SK-N-SH (cell line): ENCODE data around the gene ATF5.

Experiments used
- CHD2 ChIP-seq: fragments of 150-350 bp; IDR thresholded peaks from 2 replicates; pipeline ENCODE4 v1.6.1; 2018; ENCODE audit warnings: low read length; ENCODE audit not compliant: partially characterized antibody
- EZH2phosphoT487 ChIP-seq: fragments of 200-600 bp; sonication (generic); IDR thresholded peaks from 2 replicates; pipeline ENCODE4 v1.6.1; 2017; ENCODE audit warnings: low read depth, mixed run types, mild to moderate bottlenecking, antibody characterized with exemption, moderate library complexity, borderline replicate concordance
- PBX3 ChIP-seq: IDR thresholded peaks from 2 replicates; pipeline ENCODE4; 2012
- POLR2AphosphoS5 ChIP-seq: IDR thresholded peaks from 2 replicates; pipeline ENCODE4 v1.6.1; 2012; ENCODE audit warnings: low read depth, low read length
- RAD21 ChIP-seq: IDR thresholded peaks from 2 replicates; pipeline ENCODE4 v1.6.1; 2012; ENCODE audit warnings: mild to moderate bottlenecking, low read length
- RCOR1 ChIP-seq: fragments of 150-350 bp; IDR thresholded peaks from 2 replicates; pipeline ENCODE4 v1.6.1; 2017; ENCODE audit warnings: antibody characterized with exemption, low read length
- REST ChIP-seq: IDR thresholded peaks from 2 replicates; pipeline ENCODE4 v1.6.1; 2012; ENCODE audit warnings: mild to moderate bottlenecking, low read depth, low read length, moderate library complexity
- USF2 ChIP-seq: fragments of 150-350 bp; IDR thresholded peaks from 2 replicates; pipeline ENCODE4 v1.6.1; 2017; ENCODE audit warnings: antibody characterized with exemption, low read length, low read depth, borderline replicate concordance
- YY1 ChIP-seq: IDR thresholded peaks from 2 replicates; pipeline ENCODE4 v1.4.0; 2012; ENCODE audit warnings: low read depth, mild to moderate bottlenecking
- TF ChIP-seq, protein P1 (sequence below): fragments of 200-600 bp; sonication (generic); IDR thresholded peaks from 2 replicates; pipeline ENCODE4 v1.6.1; 2017; ENCODE audit warnings: antibody characterized with exemption, mild to moderate bottlenecking, moderate library complexity

GRCh38 chr19:49920624-49921363 is 8.2 kb upstream of the ATF5 start:
- TF ChIP-seq RAD21 (no peak), USF2 (no peak), POLR2AphosphoS5 (no peak), EZH2phosphoT487 (no peak), RCOR1 (no peak), YY1 (no peak), PBX3 (no peak), REST (no peak), CHD2 (no peak)
- TF ChIP-seq, protein P1, sequence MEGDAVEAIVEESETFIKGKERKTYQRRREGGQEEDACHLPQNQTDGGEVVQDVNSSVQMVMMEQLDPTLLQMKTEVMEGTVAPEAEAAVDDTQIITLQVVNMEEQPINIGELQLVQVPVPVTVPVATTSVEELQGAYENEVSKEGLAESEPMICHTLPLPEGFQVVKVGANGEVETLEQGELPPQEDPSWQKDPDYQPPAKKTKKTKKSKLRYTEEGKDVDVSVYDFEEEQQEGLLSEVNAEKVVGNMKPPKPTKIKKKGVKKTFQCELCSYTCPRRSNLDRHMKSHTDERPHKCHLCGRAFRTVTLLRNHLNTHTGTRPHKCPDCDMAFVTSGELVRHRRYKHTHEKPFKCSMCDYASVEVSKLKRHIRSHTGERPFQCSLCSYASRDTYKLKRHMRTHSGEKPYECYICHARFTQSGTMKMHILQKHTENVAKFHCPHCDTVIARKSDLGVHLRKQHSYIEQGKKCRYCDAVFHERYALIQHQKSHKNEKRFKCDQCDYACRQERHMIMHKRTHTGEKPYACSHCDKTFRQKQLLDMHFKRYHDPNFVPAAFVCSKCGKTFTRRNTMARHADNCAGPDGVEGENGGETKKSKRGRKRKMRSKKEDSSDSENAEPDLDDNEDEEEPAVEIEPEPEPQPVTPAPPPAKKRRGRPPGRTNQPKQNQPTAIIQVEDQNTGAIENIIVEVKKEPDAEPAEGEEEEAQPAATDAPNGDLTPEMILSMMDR, result no peak
